GM19455 (cell line): ENCODE measurements around the gene CDKN2AIP.
"Not testable (repeated sequence)": the region's sequence is repeated elsewhere in the genome, so short reads cannot be mapped to it uniquely, and the experiment has no call there.

Source experiments
- ATAC-seq: cut with Tn5 transposase; IDR thresholded peaks from one replicate; pipeline ENCODE4 v1.9.1; 2021; ENCODE audit not compliant: unreplicated experiment

Gene CDKN2AIP

DNA sequence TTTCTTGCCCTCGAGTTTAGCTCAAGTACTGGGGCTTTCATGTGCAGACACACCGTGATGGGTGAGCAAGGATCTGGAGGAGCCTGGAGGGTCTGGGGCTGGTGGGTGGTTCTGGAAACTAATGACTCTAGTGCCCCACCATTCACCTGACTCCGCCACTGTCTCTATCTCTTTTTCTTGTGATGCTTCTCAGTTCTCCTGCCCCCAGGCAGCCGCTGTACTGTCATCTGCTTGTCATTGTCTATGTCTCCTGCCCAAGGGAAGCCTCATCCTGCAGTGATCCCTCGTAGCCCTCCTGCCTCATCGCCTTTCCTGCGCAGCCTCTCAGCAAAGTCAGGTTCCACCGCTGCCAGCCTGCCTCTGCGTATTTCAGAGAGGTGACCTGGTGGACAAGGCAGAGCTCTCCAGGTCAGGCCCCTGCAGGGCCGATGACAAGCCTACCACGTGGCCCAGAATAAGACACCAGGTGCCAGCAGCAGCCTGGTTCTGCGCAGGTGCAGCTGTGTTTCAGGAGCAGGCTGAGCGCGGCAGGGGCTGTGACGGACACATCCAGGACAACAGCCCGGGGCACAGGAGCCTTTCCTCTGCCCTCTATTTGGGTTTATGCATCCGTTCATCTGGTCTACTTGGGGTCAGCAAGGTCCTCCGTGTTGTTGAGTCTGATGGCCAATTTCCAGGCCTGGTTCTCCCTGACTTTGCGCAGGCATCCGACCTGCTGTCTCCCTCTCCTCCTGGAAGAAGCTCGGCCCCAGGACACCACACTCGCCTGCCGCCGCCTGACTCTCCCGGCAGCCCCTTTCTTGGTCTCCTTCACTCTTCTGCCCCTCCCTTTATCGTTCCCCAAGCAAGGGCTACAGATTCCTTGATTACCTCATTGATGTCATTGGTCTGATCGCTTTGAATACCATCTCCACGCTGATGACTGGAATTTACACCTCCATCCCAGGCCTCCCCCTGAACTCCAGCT lies 30.9 kb upstream of the CDKN2AIP start:
- no peak for ATAC-seq

DNA sequence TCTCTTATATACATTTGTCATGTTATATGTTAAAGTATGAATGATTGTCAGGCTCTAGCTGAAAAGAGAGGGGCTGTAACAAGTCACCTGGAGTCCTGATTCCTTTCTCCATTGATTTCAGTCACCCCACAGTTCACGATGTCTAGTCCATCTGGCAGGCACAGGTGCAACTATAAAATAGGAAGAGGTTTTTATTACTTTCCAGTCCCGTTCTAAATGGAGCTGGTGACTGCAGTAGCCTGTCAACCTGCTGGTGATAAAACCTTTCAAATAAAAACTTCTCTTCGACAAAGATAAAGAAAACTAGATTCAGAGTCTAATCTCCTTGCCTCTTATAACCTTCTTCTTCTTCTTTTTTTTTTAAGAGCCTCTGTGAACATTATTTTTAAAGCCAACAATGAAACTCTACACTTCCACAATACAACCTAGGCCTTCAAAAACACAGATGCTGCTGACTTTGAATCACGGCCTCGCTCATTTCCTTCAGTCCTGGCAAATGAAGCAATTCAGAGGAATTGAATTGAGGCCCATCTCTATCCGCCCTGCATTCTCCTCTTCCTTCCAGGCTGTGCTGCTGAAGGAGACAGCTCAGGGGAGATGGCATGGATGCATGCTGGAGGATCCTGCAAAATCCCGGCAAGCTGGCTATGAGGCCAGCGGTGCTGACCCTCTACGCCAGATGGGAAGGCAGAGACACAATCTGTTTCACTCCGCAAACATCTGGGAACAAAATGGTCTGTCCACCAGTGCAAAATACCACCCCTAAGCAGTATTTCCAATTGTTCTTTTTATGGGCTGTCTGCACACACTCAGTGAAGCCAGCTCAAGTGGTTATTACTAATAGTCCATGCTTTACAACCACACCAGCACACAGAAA lies 27.3 kb upstream of the CDKN2AIP start:
- no peak for ATAC-seq

DNA sequence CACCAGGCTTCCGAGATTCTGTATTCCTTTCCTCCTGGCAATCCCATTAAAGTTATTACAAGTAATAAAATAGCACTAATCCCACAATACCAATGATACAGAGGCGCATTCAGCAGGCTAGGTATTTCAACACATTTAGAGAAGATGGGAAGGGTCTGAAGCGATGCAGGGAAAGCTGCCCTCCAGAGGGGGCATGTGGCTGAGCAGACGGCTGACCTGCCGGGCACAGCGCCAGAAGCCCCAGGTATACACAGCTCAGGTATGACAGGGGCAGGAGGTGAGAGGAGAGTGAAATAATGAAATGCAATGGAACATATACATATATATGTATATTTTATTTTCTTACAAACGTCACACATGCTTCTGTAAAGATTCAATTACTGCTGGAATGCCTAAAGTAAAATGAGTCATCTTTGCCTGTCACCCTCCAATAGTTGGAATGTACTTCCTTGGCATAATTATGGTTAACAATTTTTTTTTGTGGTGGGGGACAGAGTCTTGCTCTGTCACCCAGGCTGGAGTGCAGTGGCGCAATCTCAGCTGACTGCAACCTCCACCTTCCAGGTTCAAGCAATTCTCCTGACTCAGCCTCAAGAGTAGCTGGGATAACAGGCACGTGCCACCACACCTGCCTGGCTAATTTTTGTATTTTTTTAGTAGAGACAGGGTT lies 21.3 kb upstream of the CDKN2AIP start:
- ATAC-seq, result no peak

- no peak for ATAC-seq
Measured at GRCh38 chr4:183424109-183424744, 20.2 kb upstream of the CDKN2AIP start.

DNA sequence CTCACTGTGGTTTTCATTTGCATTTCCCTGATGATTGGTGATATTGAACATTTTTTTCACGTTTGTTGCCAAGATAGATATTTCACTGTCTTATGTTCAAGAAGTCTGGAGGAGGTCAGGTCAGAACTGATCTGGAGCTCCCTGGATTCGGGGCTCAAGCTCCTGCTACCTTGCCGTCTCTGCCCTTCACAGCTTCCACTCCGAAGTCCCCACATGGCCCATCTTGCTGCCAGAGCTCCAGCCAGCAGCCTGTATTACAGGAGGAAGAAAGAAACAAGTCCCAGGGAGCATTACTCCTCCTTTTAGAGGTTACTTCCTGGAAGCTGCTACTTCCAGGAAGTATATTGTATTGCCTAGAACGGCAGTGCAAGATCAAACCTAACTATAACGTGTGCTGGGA lies 17.9 kb upstream of the CDKN2AIP start:
- ATAC-seq, result no peak

DNA sequence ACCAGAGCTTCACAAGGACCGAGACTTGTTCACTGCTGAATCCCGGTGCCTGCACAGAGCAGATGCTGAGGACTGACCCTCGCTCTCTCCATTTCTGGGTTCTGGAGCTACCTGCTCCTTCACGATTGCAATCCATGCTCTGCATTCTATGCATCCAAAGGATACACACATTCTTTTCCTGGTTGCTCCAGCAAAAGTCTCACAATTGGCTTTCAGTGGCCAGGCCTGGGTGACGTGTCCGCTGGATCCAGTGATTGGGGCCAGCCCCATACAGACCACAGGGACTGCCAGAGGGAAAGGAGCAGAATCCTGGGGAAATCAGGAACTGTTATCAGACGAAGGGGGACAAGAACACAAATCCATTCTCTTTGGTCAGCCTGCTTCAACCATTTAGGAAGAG lies 14.9 kb upstream of the CDKN2AIP start:
- ATAC-seq, result no peak

DNA sequence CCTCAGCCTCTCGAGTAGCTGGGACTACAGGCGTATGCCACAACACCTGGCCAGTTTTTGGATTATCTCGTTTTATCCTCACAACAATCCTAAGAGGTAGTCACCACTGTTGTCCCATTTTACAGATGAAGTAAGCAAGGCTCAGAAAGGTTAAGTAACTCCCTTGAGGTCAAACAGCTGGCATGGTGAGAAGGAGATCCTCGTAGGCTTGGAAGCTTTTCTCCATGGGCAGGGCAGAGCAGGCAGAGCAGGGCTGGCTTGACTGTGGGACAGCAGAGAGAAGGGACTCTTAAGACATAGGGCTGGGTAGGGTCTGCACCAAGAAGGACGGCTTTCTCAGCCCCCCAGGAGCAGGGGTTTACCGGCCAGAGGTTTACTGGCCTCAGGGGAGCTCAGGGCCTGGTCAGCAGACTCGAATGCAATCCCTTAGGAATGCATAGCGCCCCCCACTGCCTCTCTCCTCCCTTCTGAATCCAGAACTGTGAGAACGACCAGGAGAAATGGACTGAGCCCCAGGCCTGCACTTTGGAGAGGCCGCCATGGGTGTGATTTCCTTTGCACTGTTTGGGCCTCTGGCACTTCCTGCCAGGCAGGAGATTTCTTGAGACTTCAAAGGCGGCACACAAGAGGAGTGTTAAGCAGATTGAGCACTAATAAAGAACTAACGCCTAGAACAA lies 14.0 kb upstream of the CDKN2AIP start:
- ATAC-seq, result no peak

GRCh38 chr4:183430994-183431347 lies 13.5 kb upstream of the CDKN2AIP start:
- no peak for ATAC-seq

GRCh38 chr4:183431614-183432013 lies 12.8 kb upstream of the CDKN2AIP start:
- ATAC-seq, result no peak

DNA sequence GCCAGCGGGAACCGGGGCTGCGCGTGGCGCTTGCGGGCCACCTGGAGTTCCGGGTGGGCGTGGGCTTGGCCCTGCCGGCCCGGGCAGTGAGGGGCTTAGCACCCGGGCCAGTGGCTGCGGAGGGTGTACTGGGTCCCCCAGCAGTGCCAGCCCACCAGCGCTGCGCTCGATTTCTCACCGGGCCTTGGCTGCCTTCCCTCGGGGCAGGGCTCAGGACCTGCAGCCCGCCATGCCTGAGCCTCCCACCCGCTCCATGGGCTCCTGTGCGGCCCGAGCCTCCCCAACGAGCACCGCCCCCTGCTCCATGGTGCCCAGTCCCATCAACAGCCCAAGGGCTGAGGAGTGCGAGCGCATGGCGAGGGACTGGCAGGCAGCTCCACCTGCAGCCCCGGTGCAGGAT lies 11.3 kb upstream of the CDKN2AIP start:
- not testable (repeated sequence) for ATAC-seq

DNA sequence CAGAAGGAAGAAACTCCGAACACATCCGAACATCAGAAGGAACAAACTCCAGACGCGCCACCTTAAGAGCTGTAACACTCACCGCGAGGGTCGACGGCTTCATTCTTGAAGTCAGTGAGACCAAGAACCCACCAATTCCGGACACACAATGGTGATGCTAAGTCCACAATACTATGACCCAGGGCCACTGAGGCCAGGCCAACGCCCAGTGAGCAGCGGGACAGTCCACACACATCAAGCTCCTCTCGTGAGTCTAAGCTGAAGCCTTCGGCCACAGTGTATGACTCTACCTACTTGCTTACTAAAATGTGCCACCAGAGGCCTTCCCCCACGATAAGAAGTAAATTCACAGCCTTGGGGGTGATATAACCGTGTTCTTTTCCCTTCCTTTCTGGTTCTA lies 10.2 kb upstream of the CDKN2AIP start:
- no peak for ATAC-seq

DNA sequence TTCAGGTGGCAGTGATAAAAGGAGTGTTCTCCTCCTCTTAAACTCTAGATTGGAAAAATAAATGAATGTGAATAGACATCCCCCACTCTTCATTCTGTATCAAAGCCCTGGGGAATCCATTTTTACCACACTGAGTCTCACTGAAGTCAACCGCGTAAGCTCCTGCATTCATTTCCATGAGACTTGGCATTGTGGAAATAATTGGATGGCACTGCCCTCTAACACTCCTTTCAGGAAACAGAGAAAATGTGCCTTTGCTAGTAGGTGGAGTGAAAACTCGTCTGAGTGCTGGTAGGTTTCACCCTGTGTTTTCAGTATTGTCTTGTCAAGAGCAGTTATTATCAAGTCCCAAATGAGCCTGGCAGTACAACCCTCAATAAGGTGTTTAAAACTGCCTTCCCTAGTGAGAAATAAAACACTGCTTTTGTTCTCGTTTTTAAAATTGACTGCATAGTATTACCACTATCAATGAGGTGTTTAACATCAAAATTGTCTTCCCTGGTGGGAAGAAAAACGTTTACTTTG lies 9.7 kb upstream of the CDKN2AIP start:
- no peak for ATAC-seq

GRCh38 chr4:183435803-183436202 lies 8.6 kb upstream of the CDKN2AIP start:
- no peak for ATAC-seq

- no peak for ATAC-seq
Measured at GRCh38 chr4:183436417-183436816, 8.0 kb upstream of the CDKN2AIP start.

DNA sequence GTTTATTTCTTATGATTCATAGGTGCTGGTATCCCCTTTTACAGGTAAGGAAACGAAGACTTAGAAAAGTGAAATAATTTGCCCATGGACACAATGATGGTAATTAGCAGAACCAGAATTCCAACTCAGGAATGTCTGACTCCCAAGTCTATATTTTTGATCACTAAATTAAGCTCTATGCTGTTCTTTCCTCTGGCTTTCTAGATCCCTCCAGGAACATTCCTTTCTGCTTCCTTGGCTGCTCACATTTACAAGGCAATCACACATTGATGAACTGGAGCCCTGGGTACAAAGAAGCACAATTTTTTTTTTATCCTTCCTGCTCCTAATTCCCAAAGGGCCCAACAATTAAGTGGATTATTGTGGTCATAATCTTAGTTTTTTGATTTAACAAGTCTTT lies 7.0 kb upstream of the CDKN2AIP start:
- ATAC-seq, result no peak

- ATAC-seq, result no peak
Measured at GRCh38 chr4:183438458-183439113, 5.8 kb upstream of the CDKN2AIP start.

DNA sequence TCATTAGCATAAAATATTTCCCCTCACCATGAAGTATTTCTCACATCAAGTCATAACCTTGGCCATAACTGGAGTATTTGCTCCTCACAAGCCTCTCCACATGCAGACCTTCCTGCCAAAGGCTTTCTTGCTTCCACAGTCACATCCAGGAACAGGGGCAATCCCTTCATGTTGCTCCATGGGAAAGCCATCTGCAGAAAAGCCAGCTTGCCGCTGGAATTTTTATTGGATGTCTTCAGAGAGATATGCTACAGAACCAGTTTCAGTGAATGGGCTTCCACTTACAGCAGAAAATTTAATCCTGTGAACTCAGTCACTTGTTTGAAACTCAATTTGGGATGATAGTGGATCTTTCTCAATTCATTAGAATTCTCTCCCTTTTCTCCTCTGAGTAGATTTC lies 3.2 kb upstream of the CDKN2AIP start:
- no peak for ATAC-seq

DNA sequence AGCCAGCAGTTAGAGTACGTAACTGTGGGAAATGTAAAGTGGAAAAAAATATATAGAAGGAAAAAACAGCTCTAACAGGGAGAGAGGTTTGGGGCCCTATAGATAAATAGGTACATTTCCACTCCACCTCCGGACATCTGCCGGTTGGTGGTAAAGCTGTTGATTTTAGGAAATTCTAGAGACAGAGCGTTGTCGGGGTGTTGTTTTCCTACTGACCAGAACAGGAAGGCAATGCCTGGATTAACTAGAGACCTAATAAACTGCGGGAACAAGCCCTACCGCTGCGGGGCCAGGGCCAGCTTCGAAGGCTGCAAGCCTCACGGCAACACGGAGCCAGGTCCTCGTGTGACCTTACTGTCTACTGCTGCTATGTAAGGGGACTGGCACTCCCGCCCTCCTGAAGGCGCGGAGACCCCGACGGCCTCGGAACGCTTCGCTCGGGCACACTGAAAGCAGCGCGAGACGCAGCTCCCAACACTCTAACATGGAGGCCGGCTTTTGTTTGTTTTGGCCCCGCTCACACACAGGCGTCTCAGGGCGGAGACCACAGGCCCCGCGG lies 702 bp upstream of the CDKN2AIP start:
- peak; percentile 32 for ATAC-seq

DNA sequence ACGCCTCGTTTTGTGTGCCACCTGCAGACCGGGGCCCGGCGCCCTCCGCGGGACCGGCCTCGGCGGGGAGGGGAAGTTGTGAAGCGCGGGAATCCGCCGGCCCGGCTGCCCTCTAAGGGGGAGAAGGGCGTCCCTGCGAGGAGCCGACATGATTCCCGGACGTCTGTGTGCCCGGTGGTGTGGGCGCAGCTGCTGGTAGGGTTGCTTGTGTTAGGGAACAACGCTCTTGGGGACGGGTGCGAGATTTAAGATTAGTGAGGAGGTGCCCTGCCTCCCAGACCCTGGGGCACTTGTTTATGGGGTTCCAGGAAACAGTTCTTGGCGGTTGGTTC lies 627 bp downstream of the CDKN2AIP start:
- peak; percentile 30 for ATAC-seq
